DOHH2 (cell line): ENCODE results near the gene MT1H.

Experiments used
- H3F3A ChIP-seq: fragments of 200-600 bp; sonication (generic), shearing (Covaris generic); 2 replicates; pipeline ENCODE4 v1.6.0; 2016; ENCODE audit warnings: antibody characterized with exemption, mild to moderate bottlenecking; ENCODE audit not compliant: control insufficient read depth, insufficient read depth
- H3K27ac ChIP-seq: fragments of 200-600 bp; sonication (generic); 2 replicates; pipeline ENCODE4 v1.5.1; 2014; ENCODE audit warnings: low read depth, mild to moderate bottlenecking, low read length, moderate library complexity
- H3K27me3 ChIP-seq: fragments of 200-600 bp; sonication (generic); 2 replicates; pipeline ENCODE4 v1.6.1; 2014; ENCODE audit warnings: mild to moderate bottlenecking, low read length, mixed read lengths; ENCODE audit not compliant: control insufficient read depth
- H3K36me3 ChIP-seq: fragments of 200-600 bp; sonication (generic); 2 replicates; pipeline ENCODE4 v1.6.1; 2014; ENCODE audit warnings: mild to moderate bottlenecking, low read length, moderate library complexity, mixed read lengths; ENCODE audit not compliant: control insufficient read depth
- H3K4me1 ChIP-seq: fragments of 200-600 bp; sonication (generic); 2 replicates; pipeline ENCODE4 v1.6.1; 2014; ENCODE audit warnings: mild to moderate bottlenecking, low read length, mixed read lengths; ENCODE audit not compliant: control insufficient read depth
- H3K4me2 ChIP-seq: fragments of 200-600 bp; sonication (generic); 2 replicates; pipeline ENCODE4 v1.6.0; 2014; ENCODE audit warnings: mild to moderate bottlenecking, low read length, moderate library complexity
- H3K4me3 ChIP-seq: fragments of 200-600 bp; sonication (generic); 2 replicates; pipeline ENCODE4 v1.5.1; 2014; ENCODE audit warnings: mild to moderate bottlenecking, low read length, mixed read lengths
- H3K79me2 ChIP-seq: fragments of 200-600 bp; sonication (generic); 2 replicates; pipeline ENCODE4 v1.6.1; 2014; ENCODE audit warnings: mild to moderate bottlenecking, low read length, mixed read lengths; ENCODE audit not compliant: control insufficient read depth
- H3K9me2 ChIP-seq: fragments of 200-600 bp; sonication (generic); replicated peaks from 2 replicates; pipeline ENCODE4 v1.6.1; 2014; ENCODE audit warnings: mild to moderate bottlenecking, low read length, mixed read lengths; ENCODE audit not compliant: control insufficient read depth
- H3K9me3 ChIP-seq: fragments of 200-600 bp; sonication (generic); 2 replicates; pipeline ENCODE4 v1.6.1; 2014; ENCODE audit warnings: antibody characterized with exemption, low read length, mixed read lengths; ENCODE audit not compliant: control insufficient read depth, insufficient read depth
- H4K20me1 ChIP-seq: fragments of 200-600 bp; sonication (generic); 2 replicates; pipeline ENCODE4 v1.6.0; 2014; ENCODE audit warnings: low read depth, mild to moderate bottlenecking, antibody characterized with exemption, low read length, moderate library complexity; ENCODE audit not compliant: control insufficient read depth, insufficient read depth
- EZH2phosphoT487 ChIP-seq: fragments of 200-600 bp; sonication (generic); IDR thresholded peaks from 2 replicates; pipeline ENCODE4 v1.6.1; 2017; ENCODE audit warnings: borderline replicate concordance, mild to moderate bottlenecking, antibody characterized with exemption, low read length, moderate library complexity, mixed read lengths
- TF ChIP-seq, protein P1 (sequence below): fragments of 200-600 bp; sonication (generic); IDR thresholded peaks from one replicate; pipeline ENCODE4 v1.5.1; 2014; ENCODE audit warnings: antibody characterized with exemption, mild to moderate bottlenecking, low read depth, low read length; ENCODE audit not compliant: poor library complexity, severe bottlenecking

Gene MT1H

DNA sequence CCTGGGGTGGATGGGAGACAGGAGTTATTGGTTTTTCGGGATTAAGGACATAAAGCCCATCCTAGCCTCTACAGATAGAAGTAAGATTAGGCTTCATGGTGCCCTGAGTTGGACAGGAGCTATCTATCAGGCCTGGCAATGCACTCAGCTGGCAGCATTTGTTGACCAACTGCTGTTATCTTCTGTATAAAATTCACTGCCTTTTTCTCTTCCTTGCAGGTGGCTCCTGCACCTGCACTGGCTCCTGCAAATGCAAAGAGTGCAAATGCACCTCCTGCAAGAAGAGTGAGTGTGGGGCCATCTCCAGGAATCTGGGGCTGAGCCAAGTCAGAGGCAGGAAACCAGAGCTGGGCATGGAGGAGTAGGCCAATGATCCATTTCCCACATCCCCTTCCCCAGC, 30.6 kb upstream of the MT1H start:
- Histone ChIP-seq H3K79me2 (no peaks in the 10 kb centered on the region), H3K4me1 (no peaks in the 10 kb centered on the region), H3K4me3 (no peak overlapping the region), H4K20me1 (no peaks in the 10 kb centered on the region), H3K9me3 (no peaks in the 10 kb centered on the region), H3K4me2 (no peak overlapping the region), H3F3A (no peaks in the 10 kb centered on the region), H3K36me3 (no peaks in the 10 kb centered on the region), H3K27ac (no peak overlapping the region), H3K9me2 (no peaks in the 10 kb centered on the region), H3K27me3 (peaks cover 70% of the 10 kb centered on the region)
- TF ChIP-seq, protein P1, sequence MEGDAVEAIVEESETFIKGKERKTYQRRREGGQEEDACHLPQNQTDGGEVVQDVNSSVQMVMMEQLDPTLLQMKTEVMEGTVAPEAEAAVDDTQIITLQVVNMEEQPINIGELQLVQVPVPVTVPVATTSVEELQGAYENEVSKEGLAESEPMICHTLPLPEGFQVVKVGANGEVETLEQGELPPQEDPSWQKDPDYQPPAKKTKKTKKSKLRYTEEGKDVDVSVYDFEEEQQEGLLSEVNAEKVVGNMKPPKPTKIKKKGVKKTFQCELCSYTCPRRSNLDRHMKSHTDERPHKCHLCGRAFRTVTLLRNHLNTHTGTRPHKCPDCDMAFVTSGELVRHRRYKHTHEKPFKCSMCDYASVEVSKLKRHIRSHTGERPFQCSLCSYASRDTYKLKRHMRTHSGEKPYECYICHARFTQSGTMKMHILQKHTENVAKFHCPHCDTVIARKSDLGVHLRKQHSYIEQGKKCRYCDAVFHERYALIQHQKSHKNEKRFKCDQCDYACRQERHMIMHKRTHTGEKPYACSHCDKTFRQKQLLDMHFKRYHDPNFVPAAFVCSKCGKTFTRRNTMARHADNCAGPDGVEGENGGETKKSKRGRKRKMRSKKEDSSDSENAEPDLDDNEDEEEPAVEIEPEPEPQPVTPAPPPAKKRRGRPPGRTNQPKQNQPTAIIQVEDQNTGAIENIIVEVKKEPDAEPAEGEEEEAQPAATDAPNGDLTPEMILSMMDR = no peak
- no peak for TF ChIP-seq EZH2phosphoT487

GRCh38 chr16:56640076-56640475, 29.5 kb upstream of the MT1H start:
- no peaks in the 10 kb centered on the region for H3K36me3 ChIP-seq
- H3K4me1 ChIP-seq = no peaks in the 10 kb centered on the region
- H3K4me3 ChIP-seq = no peak overlapping the region
- no peak overlapping the region for H3K4me2 ChIP-seq
- no peaks in the 10 kb centered on the region for H4K20me1 ChIP-seq
- H3K9me2 ChIP-seq = no peaks in the 10 kb centered on the region
- H3F3A ChIP-seq = no peaks in the 10 kb centered on the region
- no peaks in the 10 kb centered on the region for H3K79me2 ChIP-seq
- TF ChIP-seq EZH2phosphoT487 = no peak
- TF ChIP-seq, protein P1 = no peak
- H3K9me3 ChIP-seq = no peaks in the 10 kb centered on the region
- no peak overlapping the region for H3K27ac ChIP-seq
- peaks cover 72% of the 10 kb centered on the region for H3K27me3 ChIP-seq

DNA sequence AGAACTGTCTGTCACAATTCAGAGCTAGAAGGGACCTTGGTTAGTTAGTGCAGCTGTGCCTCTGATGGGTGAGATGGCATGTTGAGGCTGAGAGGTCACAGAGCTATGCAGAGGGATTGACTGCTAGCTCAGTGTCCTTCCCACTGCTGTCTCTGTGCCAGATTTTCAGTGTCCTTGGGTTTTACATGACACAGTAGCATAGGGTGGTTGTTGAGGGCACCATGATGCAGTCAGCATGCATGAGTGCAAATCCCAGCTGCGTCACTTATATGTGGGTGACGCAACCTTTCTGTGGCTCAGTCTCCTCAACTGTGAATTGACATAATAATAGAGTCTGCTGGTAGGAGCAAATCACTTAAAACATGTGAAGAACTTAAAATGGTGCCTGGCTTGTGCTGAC, 28.4 kb upstream of the MT1H start:
- TF ChIP-seq EZH2phosphoT487 = no peak
- TF ChIP-seq, protein P1 = no peak
- H3K4me2 ChIP-seq = no peak overlapping the region
- H3K9me2 ChIP-seq = no peaks in the 10 kb centered on the region
- no peaks in the 10 kb centered on the region for H4K20me1 ChIP-seq
- no peaks in the 10 kb centered on the region for H3K36me3 ChIP-seq
- H3K79me2 ChIP-seq = no peaks in the 10 kb centered on the region
- H3F3A ChIP-seq = no peaks in the 10 kb centered on the region
- no peak overlapping the region for H3K27ac ChIP-seq
- H3K4me1 ChIP-seq = no peaks in the 10 kb centered on the region
- no peak overlapping the region for H3K4me3 ChIP-seq
- peaks cover 73% of the 10 kb centered on the region for H3K27me3 ChIP-seq
- no peaks in the 10 kb centered on the region for H3K9me3 ChIP-seq
